ENCODE data around the gene GALNT16. TPM values are rescaled to one million over a fixed set of nuclear protein-coding genes. Genes with fewer than 3 reads are reported as not detected.

The GALNT16 gene
- polyA plus RNA-seq, 3 donors = 0.01 TPM; not detected in 2

- intact Hi-C loops (cut with micrococcal nuclease) = no loop called here
- Histone ChIP-seq H3K9me3 (replicated peaks in 1 of 2; ENCODE audit: control insufficient read depth in 1 of 2, insufficient read depth in 1 of 2, low read length in 2 of 2) (no peaks in the 10 kb centered on the region), H3K79me2 (ENCODE audit: insufficient read depth, low read length) (no peaks in the 10 kb centered on the region), H3K4me3 (replicated peaks in 1 of 3; ENCODE audit: low read depth in 2 of 3, low read length in 3 of 3) (no peak overlapping the region), H4K20me1 (ENCODE audit: insufficient read depth, low read length) (no peaks in the 10 kb centered on the region), H3K27ac (ENCODE audit: low read depth in 1 of 2, low read length in 2 of 2) (no peak overlapping the region), H3K27me3 (ENCODE audit: control insufficient read depth in 2 of 2, insufficient read depth in 2 of 2, low read length in 2 of 2) (no peaks in the 10 kb centered on the region), H3K36me3 (replicated peaks in 1 of 2; ENCODE audit: control insufficient read depth in 1 of 2, insufficient read depth in 2 of 2, low read length in 2 of 2) (peaks cover 2 to 14% of the 10 kb centered on the region in 2 donors), H3K4me1 (ENCODE audit: control insufficient read depth in 1 of 2, insufficient read depth in 2 of 2, low read length in 2 of 2) (peaks cover 18 to 26% of the 10 kb centered on the region in 2 donors), H3K9ac (ENCODE audit: insufficient read depth, low read length, poor library complexity, severe bottlenecking) (no peak overlapping the region), H2AFZ (ENCODE audit: insufficient read depth, low read depth, low read length, poor library complexity, severe bottlenecking) (no peak overlapping the region), H3K4me2 (replicated peaks; ENCODE audit: extremely low read depth, low read length, poor library complexity, severe bottlenecking) (no peak overlapping the region)
- H3K27me3 Mint-ChIP-seq (ENCODE audit: low read depth in 3 of 3) = no peaks in the 10 kb centered on the region
- DNase-seq = no peak
- H3K36me3 Mint-ChIP-seq = peaks cover 30% of the 10 kb centered on the region in 2 donors
- no peak overlapping the region for H3K4me3 Mint-ChIP-seq
- no peak for TF ChIP-seq CTCF (IDR thresholded peaks at IDR 0.05)
- no peak overlapping the region for H3K27ac Mint-ChIP-seq
- peaks cover 0 to 9% (median 5%) of the 10 kb centered on the region in 7 donors for H3K9me3 Mint-ChIP-seq
- peaks cover 23% of the 10 kb centered on the region for H3K4me1 Mint-ChIP-seq
Observed at GRCh38 chr14:69374235-69374634, 114.3 kb downstream of the GALNT16 start.

GRCh38 chr14:69375182-69375581 lies 115.2 kb downstream of the GALNT16 start:
- peaks cover 23% of the 10 kb centered on the region for H3K4me1 Mint-ChIP-seq
- no peak overlapping the region for H3K4me3 Mint-ChIP-seq
- H3K36me3 ChIP-seq (replicated peaks in 1 of 2; ENCODE audit: control insufficient read depth in 1 of 2, insufficient read depth in 2 of 2, low read length in 2 of 2) = peaks cover 11 to 24% of the 10 kb centered on the region in 2 donors

More at GRCh38 chr14:69375182-69375581, 115.2 kb downstream of the GALNT16 start:
- Histone ChIP-seq H3K9ac (ENCODE audit: insufficient read depth, low read length, poor library complexity, severe bottlenecking) (no peak overlapping the region), H2AFZ (ENCODE audit: insufficient read depth, low read depth, low read length, poor library complexity, severe bottlenecking) (no peak overlapping the region), H3K27me3 (ENCODE audit: control insufficient read depth in 2 of 2, insufficient read depth in 2 of 2, low read length in 2 of 2) (no peaks in the 10 kb centered on the region), H3K9me3 (replicated peaks in 1 of 2; ENCODE audit: control insufficient read depth in 1 of 2, insufficient read depth in 1 of 2, low read length in 2 of 2) (no peaks in the 10 kb centered on the region), H4K20me1 (ENCODE audit: insufficient read depth, low read length) (no peaks in the 10 kb centered on the region), H3K4me3 (replicated peaks in 1 of 3; ENCODE audit: low read depth in 2 of 3, low read length in 3 of 3) (no peak overlapping the region), H3K27ac (ENCODE audit: low read depth in 1 of 2, low read length in 2 of 2) (no peak overlapping the region), H3K4me1 (ENCODE audit: control insufficient read depth in 1 of 2, insufficient read depth in 2 of 2, low read length in 2 of 2) (peaks cover 18 to 26% of the 10 kb centered on the region in 2 donors), H3K79me2 (ENCODE audit: insufficient read depth, low read length) (no peaks in the 10 kb centered on the region), H3K4me2 (replicated peaks; ENCODE audit: extremely low read depth, low read length, poor library complexity, severe bottlenecking) (no peak overlapping the region)
- intact Hi-C loops (cut with micrococcal nuclease) = no loop called here
- no peak for DNase-seq
- Mint-ChIP-seq H3K36me3 (peaks cover 40% of the 10 kb centered on the region in 2 donors), H3K27me3 (ENCODE audit: low read depth in 3 of 3) (no peaks in the 10 kb centered on the region), H3K9me3 (peaks cover 0 to 9% (median 5%) of the 10 kb centered on the region in 7 donors), H3K27ac (peak overlapping the region in 1 of 7 donors; percentile 89)
- WGBS (ENCODE audit: insufficient coverage) = no CpG with 5 or more reads among the region's 3 CpGs
- no peak for TF ChIP-seq CTCF (IDR thresholded peaks at IDR 0.05)
